ENCODE measurements around the gene NYAP1.

NYAP1 gene

DNA sequence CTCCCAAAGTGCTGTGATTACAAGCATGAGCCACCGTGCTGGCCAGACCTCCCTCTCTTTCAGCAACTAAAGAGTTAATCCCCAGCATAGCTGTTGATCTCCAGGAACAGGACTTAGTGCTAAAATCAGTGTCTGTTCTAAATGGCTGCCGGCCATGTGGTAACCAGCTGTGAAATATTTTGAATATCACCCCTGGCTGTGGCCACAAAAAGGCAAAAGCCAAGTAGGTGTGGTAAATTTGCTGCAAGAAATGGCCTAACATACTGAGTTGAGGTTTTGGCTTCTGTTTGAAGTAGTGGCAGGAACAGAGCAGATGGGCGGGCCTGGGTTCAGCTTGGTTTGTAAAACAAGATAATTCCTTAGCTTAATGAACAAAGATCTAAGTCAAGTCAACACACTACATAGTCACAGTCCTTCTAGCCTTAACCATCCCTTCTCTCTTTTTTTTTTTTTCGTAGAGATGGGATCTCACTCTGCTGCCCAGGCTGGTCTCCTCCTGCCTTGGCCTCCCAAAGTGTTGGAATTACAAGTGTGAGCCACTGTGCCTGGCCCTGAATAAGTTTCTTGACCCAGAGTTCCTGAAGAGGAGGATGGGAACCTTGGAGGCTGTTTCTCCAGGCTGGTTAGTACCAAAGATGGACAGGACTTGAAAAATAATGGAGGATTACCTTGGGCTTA lies 32.5 kb downstream of the NYAP1 start:
- Histone ChIP-seq H4K20me1 (ENCODE audit: insufficient read depth, low read length, poor library complexity, severe bottlenecking) (no peaks in the 10 kb centered on the region), H3F3A (ENCODE audit: low read depth) (no peaks in the 10 kb centered on the region)

DNA sequence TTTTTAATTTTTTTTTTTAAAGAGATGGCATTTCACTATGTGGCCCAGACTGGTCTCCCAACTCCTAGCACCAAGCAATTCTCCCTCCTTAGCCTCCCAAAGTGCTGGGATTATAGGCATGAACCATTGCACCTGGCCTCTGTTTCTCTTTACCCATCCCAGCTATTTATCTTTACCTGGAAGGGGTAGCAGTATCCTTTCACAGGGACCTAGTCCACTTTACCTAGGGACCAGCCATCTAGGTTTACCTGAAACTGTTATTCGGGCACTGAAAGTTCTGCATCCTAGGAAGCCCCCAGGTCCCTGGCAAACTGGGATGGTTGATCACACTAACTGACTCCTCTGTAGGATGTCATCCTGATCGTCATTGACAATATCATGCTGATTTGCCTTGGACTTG lies 33.6 kb downstream of the NYAP1 start:
- Histone ChIP-seq H2AFZ (ENCODE audit: low read length) (no peak overlapping the region), H3K9ac (ENCODE audit: low read depth, low read length, poor library complexity, severe bottlenecking) (no peak overlapping the region), H3K9me3 (ENCODE audit: insufficient read depth, low read depth, low read length) (no peaks in the 10 kb centered on the region), H3K4me3 (ENCODE audit: low read length, poor library complexity, severe bottlenecking) (no peak overlapping the region), H3F3A (ENCODE audit: low read depth) (no peaks in the 10 kb centered on the region), H3K36me3 (ENCODE audit: insufficient read depth, low read length) (no peaks in the 10 kb centered on the region), H3K4me1 (ENCODE audit: insufficient read depth, low read length, poor library complexity, severe bottlenecking) (peaks cover 10% of the 10 kb centered on the region), H3K4me2 (ENCODE audit: low read depth, low read length, poor library complexity, severe bottlenecking) (no peak overlapping the region), H4K20me1 (ENCODE audit: insufficient read depth, low read length, poor library complexity, severe bottlenecking) (no peaks in the 10 kb centered on the region), H3K9me2 (replicated peaks; ENCODE audit: low read depth, low read length) (no peaks in the 10 kb centered on the region), H3K79me2 (ENCODE audit: insufficient read depth, low read length) (no peaks in the 10 kb centered on the region), H3K27me3 (ENCODE audit: insufficient read depth, low read length, poor library complexity, severe bottlenecking) (no peaks in the 10 kb centered on the region)
- no peak for TF ChIP-seq EZH2phosphoT487 (IDR thresholded peaks at IDR 0.05; ENCODE audit: borderline replicate concordance)
- TF ChIP-seq, protein P1, sequence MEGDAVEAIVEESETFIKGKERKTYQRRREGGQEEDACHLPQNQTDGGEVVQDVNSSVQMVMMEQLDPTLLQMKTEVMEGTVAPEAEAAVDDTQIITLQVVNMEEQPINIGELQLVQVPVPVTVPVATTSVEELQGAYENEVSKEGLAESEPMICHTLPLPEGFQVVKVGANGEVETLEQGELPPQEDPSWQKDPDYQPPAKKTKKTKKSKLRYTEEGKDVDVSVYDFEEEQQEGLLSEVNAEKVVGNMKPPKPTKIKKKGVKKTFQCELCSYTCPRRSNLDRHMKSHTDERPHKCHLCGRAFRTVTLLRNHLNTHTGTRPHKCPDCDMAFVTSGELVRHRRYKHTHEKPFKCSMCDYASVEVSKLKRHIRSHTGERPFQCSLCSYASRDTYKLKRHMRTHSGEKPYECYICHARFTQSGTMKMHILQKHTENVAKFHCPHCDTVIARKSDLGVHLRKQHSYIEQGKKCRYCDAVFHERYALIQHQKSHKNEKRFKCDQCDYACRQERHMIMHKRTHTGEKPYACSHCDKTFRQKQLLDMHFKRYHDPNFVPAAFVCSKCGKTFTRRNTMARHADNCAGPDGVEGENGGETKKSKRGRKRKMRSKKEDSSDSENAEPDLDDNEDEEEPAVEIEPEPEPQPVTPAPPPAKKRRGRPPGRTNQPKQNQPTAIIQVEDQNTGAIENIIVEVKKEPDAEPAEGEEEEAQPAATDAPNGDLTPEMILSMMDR (conservative IDR thresholded peaks at IDR 0.05; ENCODE audit: low read length) = no peak

More for the DNA sequence above, 32.5 kb downstream of the NYAP1 start:
- Histone ChIP-seq H3K9me2 (replicated peaks; ENCODE audit: low read depth, low read length) (no peaks in the 10 kb centered on the region), H3K79me2 (ENCODE audit: insufficient read depth, low read length) (no peaks in the 10 kb centered on the region), H3K36me3 (ENCODE audit: insufficient read depth, low read length) (no peaks in the 10 kb centered on the region), H3K9ac (ENCODE audit: low read depth, low read length, poor library complexity, severe bottlenecking) (no peak overlapping the region), H3K27me3 (ENCODE audit: insufficient read depth, low read length, poor library complexity, severe bottlenecking) (no peaks in the 10 kb centered on the region), H2AFZ (ENCODE audit: low read length) (0 out of 2 replicates have a peak overlapping the region, but pooled peaks have one; percentile 7), H3K4me2 (ENCODE audit: low read depth, low read length, poor library complexity, severe bottlenecking) (no peak overlapping the region), H3K9me3 (ENCODE audit: insufficient read depth, low read depth, low read length) (no peaks in the 10 kb centered on the region), H3K4me3 (ENCODE audit: low read length, poor library complexity, severe bottlenecking) (no peak overlapping the region), H3K4me1 (ENCODE audit: insufficient read depth, low read length, poor library complexity, severe bottlenecking) (peaks cover 10% of the 10 kb centered on the region)
- TF ChIP-seq, protein P1 (conservative IDR thresholded peaks at IDR 0.05; ENCODE audit: low read length) = no peak
- TF ChIP-seq EZH2phosphoT487 (IDR thresholded peaks at IDR 0.05; ENCODE audit: borderline replicate concordance) = no peak

DNA sequence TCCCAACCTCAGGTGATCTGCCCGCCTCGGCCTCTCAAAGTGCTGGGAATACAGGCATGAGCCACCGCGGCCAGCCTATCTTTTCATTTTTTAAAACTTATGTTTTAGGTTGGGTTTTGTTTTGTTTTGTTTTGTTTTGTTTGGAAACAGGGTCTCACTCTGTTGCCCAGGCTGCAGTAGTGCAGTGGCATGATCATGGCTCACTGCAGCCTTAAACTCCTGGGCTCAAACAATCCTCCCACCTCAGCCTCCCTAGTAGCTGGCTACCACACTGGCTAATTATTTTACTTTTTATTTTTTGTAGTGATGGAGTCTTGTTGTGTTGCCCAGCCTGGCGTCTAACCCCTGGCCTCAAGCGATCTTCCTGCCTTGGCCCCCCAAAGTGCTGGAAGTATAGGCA lies 35.9 kb downstream of the NYAP1 start:
- Histone ChIP-seq H3K9me3 (ENCODE audit: insufficient read depth, low read depth, low read length) (no peaks in the 10 kb centered on the region), H2AFZ (ENCODE audit: low read length) (no peak overlapping the region), H3K79me2 (ENCODE audit: insufficient read depth, low read length) (no peaks in the 10 kb centered on the region), H3K4me1 (ENCODE audit: insufficient read depth, low read length, poor library complexity, severe bottlenecking) (peaks cover 10% of the 10 kb centered on the region), H3K9ac (ENCODE audit: low read depth, low read length, poor library complexity, severe bottlenecking) (no peak overlapping the region), H3F3A (ENCODE audit: low read depth) (no peaks in the 10 kb centered on the region), H3K36me3 (ENCODE audit: insufficient read depth, low read length) (no peaks in the 10 kb centered on the region), H4K20me1 (ENCODE audit: insufficient read depth, low read length, poor library complexity, severe bottlenecking) (no peaks in the 10 kb centered on the region), H3K9me2 (replicated peaks; ENCODE audit: low read depth, low read length) (no peaks in the 10 kb centered on the region), H3K4me3 (ENCODE audit: low read length, poor library complexity, severe bottlenecking) (no peak overlapping the region), H3K4me2 (ENCODE audit: low read depth, low read length, poor library complexity, severe bottlenecking) (no peak overlapping the region), H3K27me3 (ENCODE audit: insufficient read depth, low read length, poor library complexity, severe bottlenecking) (no peaks in the 10 kb centered on the region)
- no peak for TF ChIP-seq EZH2phosphoT487 (IDR thresholded peaks at IDR 0.05; ENCODE audit: borderline replicate concordance)
- TF ChIP-seq, protein P1 (conservative IDR thresholded peaks at IDR 0.05; ENCODE audit: low read length) = no peak

Measured in Loucy (cell line).